Activated T-cell treated with anti-CD3 and anti-CD28 coated beads, Interleukin-2, amount 50 U/mL, for 4 hours (primary cell): ENCODE measurements around the gene MED12L. TPM values are rescaled to one million over a fixed set of nuclear protein-coding genes. Genes with fewer than 3 reads are reported as not detected.
A peak's percentile ranks its signal among the peaks of the same experiment; 100 is the strongest.

Experiments
- ATAC-seq, 2 donors: fragments of 200-7000 bp; cut with Tn5 transposase; one replicate each; pipeline ENCODE4 v1.10.0; 2021
- DNase-seq: peaks from one replicate; pipeline ENCODE4 v3.0.0-alpha.2; 2020
- H3K27me3 Mint-ChIP-seq: one replicate; pipeline ENCODE4 v1.8.0; 2021; ENCODE audit warnings: low read depth, mixed read lengths
- H3K36me3 Mint-ChIP-seq: one replicate; pipeline ENCODE4 v1.8.0; 2022; ENCODE audit warnings: mixed read lengths; ENCODE audit not compliant: insufficient read depth
- H3K4me1 Mint-ChIP-seq: one replicate; pipeline ENCODE4 v1.8.0; 2021; ENCODE audit warnings: low read depth, mixed read lengths
- H3K4me3 Mint-ChIP-seq: one replicate; pipeline ENCODE4 v1.8.0; 2021; ENCODE audit warnings: mild to moderate bottlenecking, moderate library complexity, mixed read lengths
- H3K9me3 Mint-ChIP-seq: one replicate; pipeline ENCODE4 v1.8.0; 2021; ENCODE audit warnings: mixed read lengths
- total RNA-seq, 3 donors: library from RNA; stranded (reverse); gene quantifications; one replicate each; pipeline ENCODE4 v1.2.1, GENCODE V29; 2021

Gene MED12L
- total RNA-seq, 3 donors from 2014 or later = 1.1 to 3.3 (median 1.9) TPM

DNA sequence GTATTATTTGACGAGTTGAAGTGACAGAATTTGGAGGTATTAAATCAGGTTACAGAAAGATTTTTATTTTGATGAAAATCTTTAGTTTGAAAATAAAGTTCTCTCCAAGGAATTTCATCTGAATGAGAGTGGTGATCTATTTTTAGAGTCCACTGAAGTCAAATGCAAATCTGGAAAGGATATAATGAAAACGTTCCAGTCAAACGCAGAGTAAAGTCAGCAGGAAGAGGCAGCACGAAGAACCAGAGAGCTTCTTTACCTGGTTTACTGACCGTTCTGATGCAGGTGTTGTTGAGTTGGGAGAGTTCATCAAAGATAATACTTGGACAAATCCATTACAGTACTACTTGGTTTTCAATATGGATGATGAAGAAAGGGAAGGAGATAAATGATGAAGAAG is 184.2 kb downstream of the MED12L start:
- peaks cover 20% of the 10 kb centered on the region for H3K4me1 Mint-ChIP-seq
- H3K36me3 Mint-ChIP-seq = no peaks in the 10 kb centered on the region
- ATAC-seq (no peak), DNase-seq (no peak)
- no peaks in the 10 kb centered on the region for H3K9me3 Mint-ChIP-seq
- no peaks in the 10 kb centered on the region for H3K27me3 Mint-ChIP-seq
- no peak overlapping the region for H3K4me3 Mint-ChIP-seq

- peaks cover 41% of the 10 kb centered on the region for H3K4me1 Mint-ChIP-seq
- no peak for ATAC-seq
- H3K4me3 Mint-ChIP-seq = no peak overlapping the region
These were observed 189.6 kb downstream of the MED12L start for GRCh38 chr3:151275091-151275490.

GRCh38 chr3:151276038-151276686 is 190.7 kb downstream of the MED12L start:
- ATAC-seq (no peak), DNase-seq (no peak)
- no peaks in the 10 kb centered on the region for H3K36me3 Mint-ChIP-seq

More at GRCh38 chr3:151275091-151275490, 189.6 kb downstream of the MED12L start:
- Mint-ChIP-seq H3K27me3 (no peaks in the 10 kb centered on the region), H3K36me3 (no peaks in the 10 kb centered on the region), H3K9me3 (no peaks in the 10 kb centered on the region)
- no peak for DNase-seq

DNA sequence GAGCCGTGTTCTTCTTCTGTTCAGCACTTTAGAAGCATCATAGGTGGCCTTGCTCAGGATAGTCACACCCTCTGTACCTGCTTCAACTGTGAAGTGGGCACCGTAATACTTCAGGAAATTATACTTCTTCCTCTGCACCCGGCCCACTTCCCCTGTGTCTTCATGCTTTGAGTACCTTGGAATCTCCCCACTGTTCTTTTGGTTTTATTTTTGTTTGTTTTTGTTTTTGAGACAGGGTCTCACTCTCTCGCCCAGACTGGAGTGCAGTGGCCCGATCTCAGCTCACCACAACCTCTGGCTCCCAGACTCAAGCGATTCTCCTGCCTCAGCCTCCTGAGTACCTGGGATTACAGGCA is 191.2 kb downstream of the MED12L start:
- peaks cover 39% of the 10 kb centered on the region for H3K4me1 Mint-ChIP-seq
- no peaks in the 10 kb centered on the region for H3K9me3 Mint-ChIP-seq
- DNase-seq (peak; percentile 13), ATAC-seq (peak; percentile 53 to 59)
- no peaks in the 10 kb centered on the region for H3K27me3 Mint-ChIP-seq
- H3K36me3 Mint-ChIP-seq = no peaks in the 10 kb centered on the region
- H3K4me3 Mint-ChIP-seq = peak overlapping the region; percentile 10

More at GRCh38 chr3:151276038-151276686, 190.7 kb downstream of the MED12L start:
- H3K4me1 Mint-ChIP-seq = peaks cover 39% of the 10 kb centered on the region
- no peaks in the 10 kb centered on the region for H3K9me3 Mint-ChIP-seq
- H3K27me3 Mint-ChIP-seq = no peaks in the 10 kb centered on the region
- no peak overlapping the region for H3K4me3 Mint-ChIP-seq

DNA sequence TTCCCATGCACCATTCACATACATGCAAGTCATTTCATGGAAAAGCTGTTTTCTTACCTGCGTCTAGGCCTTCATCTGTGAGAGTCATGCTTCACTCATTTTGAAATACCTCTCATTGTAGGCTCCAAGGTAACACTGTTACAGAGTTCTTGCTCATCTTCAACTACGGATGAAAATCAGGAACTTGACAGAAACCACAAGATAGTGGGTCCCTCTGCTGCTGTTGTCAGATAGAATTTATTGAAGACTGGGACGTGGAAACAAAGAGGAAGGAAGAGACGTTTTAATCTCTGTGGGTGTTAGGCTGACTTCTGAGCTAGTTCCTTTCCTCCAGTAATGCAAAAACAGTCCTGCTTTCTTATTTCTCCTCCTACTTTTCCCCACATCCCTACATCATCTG is 192.8 kb downstream of the MED12L start, which contains the start of gene P2RY14:
P2RY14 (minus strand) TSS at position 313 of the 400 bp plus-strand sequence. CDS start 64,226 bp downstream, outside the sequence.
- DNase-seq (no peak), ATAC-seq (peak; percentile 59)
- peaks cover 42% of the 10 kb centered on the region for H3K4me1 Mint-ChIP-seq
- no peaks in the 10 kb centered on the region for H3K27me3 Mint-ChIP-seq
- H3K9me3 Mint-ChIP-seq = no peaks in the 10 kb centered on the region
- no peak within 1 kb of the TSS for H3K4me3 Mint-ChIP-seq
- H3K36me3 Mint-ChIP-seq = no peaks in the 10 kb centered on the region

DNA sequence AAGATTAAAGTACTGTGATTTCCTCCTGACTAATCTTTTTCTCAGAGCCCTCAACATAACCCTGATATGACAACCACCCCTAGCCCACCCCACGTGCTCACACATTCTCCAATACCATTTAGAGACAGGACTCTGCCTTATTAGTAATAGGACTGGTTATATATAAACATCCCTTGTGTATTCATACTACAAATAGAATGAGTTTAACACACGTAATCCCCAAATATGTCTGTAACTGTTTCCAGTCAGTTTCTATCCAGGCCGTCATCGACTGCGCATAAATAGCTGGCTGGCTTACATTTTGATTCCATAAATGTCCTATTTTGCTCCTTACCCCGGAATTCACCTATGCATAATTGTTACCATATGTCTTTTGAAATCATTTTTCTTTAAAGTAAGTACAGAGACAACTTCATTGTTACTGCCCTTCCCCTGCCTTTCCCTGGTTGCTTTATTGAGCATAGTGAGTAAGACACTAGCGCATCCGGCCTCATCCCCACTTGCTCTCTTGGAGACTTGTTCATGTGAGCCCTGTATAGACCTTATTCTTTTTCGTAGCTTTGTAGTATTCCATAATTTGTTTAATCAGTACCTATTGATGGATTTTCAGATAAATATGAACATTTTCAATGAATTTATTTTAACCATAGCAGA is 196.3 kb downstream of the MED12L start:
- DNase-seq (no peak), ATAC-seq (no peak)
- Mint-ChIP-seq H3K27me3 (no peaks in the 10 kb centered on the region), H3K4me3 (no peak overlapping the region), H3K9me3 (no peaks in the 10 kb centered on the region), H3K4me1 (peaks cover 34% of the 10 kb centered on the region), H3K36me3 (no peaks in the 10 kb centered on the region)

GRCh38 chr3:151282921-151283320 is 197.5 kb downstream of the MED12L start:
- Mint-ChIP-seq H3K27me3 (no peaks in the 10 kb centered on the region), H3K36me3 (no peaks in the 10 kb centered on the region), H3K4me1 (peaks cover 30% of the 10 kb centered on the region), H3K4me3 (no peak overlapping the region), H3K9me3 (no peaks in the 10 kb centered on the region)
- DNase-seq (no peak), ATAC-seq (peak; percentile 44 to 60)

DNA sequence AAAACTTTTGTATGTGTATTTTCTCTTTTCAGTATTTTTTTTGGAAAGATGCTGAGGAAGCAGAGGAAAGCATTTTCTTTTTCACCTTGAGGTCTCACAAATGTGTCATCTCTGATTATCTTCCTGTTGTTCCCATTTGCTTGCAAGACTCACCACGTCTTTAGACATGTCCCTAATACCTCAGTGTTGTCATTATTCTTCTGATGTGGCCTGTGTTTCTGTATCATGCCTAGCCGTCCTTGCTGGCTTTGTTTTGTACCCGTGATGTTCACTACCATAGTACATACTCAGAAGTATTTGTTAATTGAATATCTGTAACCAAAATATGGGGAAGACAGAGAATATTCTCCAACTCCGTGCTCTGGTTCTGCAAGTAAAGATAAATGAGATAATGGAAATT is 197.9 kb downstream of the MED12L start:
- Mint-ChIP-seq H3K4me3 (no peak overlapping the region), H3K27me3 (no peaks in the 10 kb centered on the region), H3K9me3 (no peaks in the 10 kb centered on the region), H3K36me3 (no peaks in the 10 kb centered on the region), H3K4me1 (peaks cover 25% of the 10 kb centered on the region)
- no peak for ATAC-seq
- no peak for DNase-seq

- Mint-ChIP-seq H3K9me3 (no peaks in the 10 kb centered on the region), H3K4me3 (no peak overlapping the region)
These were observed 198.5 kb downstream of the MED12L start for GRCh38 chr3:151283907-151284461.

DNA sequence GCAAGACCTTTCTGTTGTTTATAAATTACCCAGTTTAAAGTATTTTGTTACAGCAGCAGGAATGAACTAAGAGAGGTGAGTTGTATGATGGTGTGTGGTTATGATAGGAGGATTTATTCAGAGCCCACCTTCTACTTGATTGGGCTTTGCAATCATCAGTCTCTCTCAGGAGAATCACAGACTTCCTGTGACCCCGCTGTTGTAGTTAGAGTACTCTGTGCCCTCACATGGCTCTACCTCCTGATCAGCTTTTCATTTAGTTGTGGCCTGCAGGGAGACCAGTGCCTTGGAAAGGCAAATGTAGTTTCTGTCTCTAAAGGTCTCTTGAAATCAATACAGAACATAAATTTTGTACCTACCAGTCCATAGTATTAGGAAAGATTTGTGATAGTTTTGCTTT is 200.5 kb downstream of the MED12L start:
- H3K4me3 Mint-ChIP-seq = no peak overlapping the region
- H3K27me3 Mint-ChIP-seq = no peaks in the 10 kb centered on the region
- no peaks in the 10 kb centered on the region for H3K9me3 Mint-ChIP-seq
- no peak for ATAC-seq
- no peak for DNase-seq
- H3K36me3 Mint-ChIP-seq = no peaks in the 10 kb centered on the region
- H3K4me1 Mint-ChIP-seq = peaks cover 14% of the 10 kb centered on the region

More at GRCh38 chr3:151283907-151284461, 198.5 kb downstream of the MED12L start:
- Mint-ChIP-seq H3K36me3 (no peaks in the 10 kb centered on the region), H3K4me1 (peaks cover 19% of the 10 kb centered on the region), H3K27me3 (no peaks in the 10 kb centered on the region)
- ATAC-seq (peak; percentile 42 to 58), DNase-seq (no peak)

DNA sequence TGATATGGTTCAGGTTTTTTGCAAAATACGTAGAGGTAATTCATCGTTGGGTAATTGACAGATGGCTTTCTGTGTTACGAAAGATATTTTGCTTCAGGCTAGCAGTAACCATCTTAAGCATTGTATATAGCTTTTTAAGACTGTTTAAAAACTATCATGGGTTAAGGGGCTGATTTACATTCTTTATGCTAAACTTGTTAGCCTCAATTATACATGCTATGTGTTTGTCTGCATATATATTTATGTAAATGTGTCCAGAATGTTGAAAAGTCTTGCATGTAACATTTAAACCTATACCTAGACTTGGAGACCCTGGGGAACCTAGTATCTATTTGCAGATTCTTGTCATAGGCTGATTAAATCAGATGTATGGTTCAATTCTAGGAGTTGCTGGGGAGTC is 204.0 kb downstream of the MED12L start:
- Mint-ChIP-seq H3K9me3 (no peaks in the 10 kb centered on the region), H3K36me3 (no peaks in the 10 kb centered on the region), H3K27me3 (peaks cover 2% of the 10 kb centered on the region), H3K4me3 (no peak overlapping the region), H3K4me1 (peaks cover under 1% of the 10 kb centered on the region)
- no peak for DNase-seq
- ATAC-seq = no peak

DNA sequence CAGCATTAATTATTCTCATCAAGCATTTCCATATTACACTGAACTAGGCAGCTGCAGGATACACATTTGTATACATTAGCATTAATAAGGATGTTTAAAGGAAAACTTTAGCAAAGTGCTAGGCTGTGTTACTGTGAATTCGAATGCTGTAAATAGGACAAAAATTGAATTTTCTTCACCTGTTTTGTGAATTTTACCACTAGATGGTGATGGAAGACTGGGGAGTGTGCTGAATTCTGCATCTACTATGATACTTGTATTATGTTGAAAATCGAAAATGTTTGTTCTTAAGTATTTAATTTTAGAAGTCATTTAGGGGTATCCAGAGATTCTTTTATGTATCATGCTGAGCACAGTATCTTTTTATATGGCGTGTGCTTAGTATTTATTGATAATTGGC is 205.2 kb downstream of the MED12L start:
- H3K27me3 Mint-ChIP-seq = peaks cover 5% of the 10 kb centered on the region
- H3K9me3 Mint-ChIP-seq = no peaks in the 10 kb centered on the region
- H3K36me3 Mint-ChIP-seq = no peaks in the 10 kb centered on the region
- DNase-seq (no peak), ATAC-seq (no peak)
- H3K4me3 Mint-ChIP-seq = no peak overlapping the region
- no peaks in the 10 kb centered on the region for H3K4me1 Mint-ChIP-seq

DNA sequence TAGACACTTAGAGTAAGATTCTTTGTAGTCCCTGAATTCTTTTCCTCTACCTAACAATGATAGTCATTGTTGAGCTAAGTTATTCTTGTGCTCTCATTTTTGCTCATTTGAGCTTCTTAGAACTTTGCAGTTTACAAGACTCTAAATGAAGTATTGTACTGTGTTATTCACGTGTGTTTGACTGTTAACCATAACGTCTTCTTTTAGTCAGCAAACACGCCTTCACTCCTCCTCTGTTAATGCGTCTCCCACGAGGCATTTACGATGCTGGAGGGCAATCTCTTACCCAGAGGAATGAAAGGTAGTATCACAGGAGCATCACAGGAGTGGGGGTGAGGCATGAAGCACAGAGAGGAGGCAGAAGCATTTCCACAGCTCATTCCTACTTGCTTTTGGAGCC is 207.7 kb downstream of the MED12L start:
- Mint-ChIP-seq H3K27me3 (peaks cover 7% of the 10 kb centered on the region), H3K4me1 (no peaks in the 10 kb centered on the region), H3K9me3 (no peaks in the 10 kb centered on the region), H3K4me3 (no peak overlapping the region), H3K36me3 (no peaks in the 10 kb centered on the region)
- ATAC-seq = peak in 1 of 2 donors; percentile 25
- DNase-seq = no peak

GRCh38 chr3:151296226-151296625 is 210.8 kb downstream of the MED12L start:
- ATAC-seq (no peak), DNase-seq (no peak)
- Mint-ChIP-seq H3K27me3 (peaks cover 12% of the 10 kb centered on the region), H3K36me3 (no peaks in the 10 kb centered on the region), H3K4me3 (no peak overlapping the region), H3K9me3 (no peaks in the 10 kb centered on the region), H3K4me1 (no peaks in the 10 kb centered on the region)

DNA sequence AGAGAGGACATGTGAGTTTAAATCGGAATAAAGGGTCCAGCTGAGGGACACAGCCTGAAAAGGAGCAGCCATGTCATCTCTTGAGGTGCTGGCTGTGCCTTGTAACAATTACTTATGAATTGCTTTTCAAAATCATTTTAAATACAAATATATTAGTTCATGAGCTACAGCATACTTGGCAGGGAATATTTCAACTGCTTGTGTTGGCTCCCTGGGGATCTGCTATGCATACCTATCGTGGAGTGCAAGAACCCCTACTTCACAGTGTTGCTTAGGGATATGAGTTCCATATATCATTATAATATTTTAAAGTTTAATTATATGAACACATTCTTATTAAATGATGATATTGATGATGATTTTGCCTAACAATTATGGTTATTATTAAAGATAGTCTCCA is 212.0 kb downstream of the MED12L start:
- no peak overlapping the region for H3K4me3 Mint-ChIP-seq

More for the DNA sequence above, 212.0 kb downstream of the MED12L start:
- Mint-ChIP-seq H3K4me1 (peaks cover 3% of the 10 kb centered on the region), H3K36me3 (no peaks in the 10 kb centered on the region), H3K9me3 (no peaks in the 10 kb centered on the region), H3K27me3 (peaks cover 10% of the 10 kb centered on the region)
- DNase-seq (no peak), ATAC-seq (no peak)
